Measurements from ENCODE around the gene GJD3. TPM values are rescaled to one million over a fixed set of nuclear protein-coding genes. Genes with fewer than 3 reads are reported as not detected.
A peak's percentile ranks its signal among the peaks of the same experiment; 100 is the strongest.

GJD3 gene
- total RNA-seq, 3 donors from 2014 or later (not counting 1 experiment from before 2014, with no cell fraction given), result not detected

GRCh38 chr17:40340327-40340726, 24.2 kb downstream of the GJD3 start:
- intact Hi-C loops (cut with micrococcal nuclease), result no loop called here
- no peaks in the 10 kb centered on the region for H3K9me3 Mint-ChIP-seq
- Histone ChIP-seq H3K4me3 (ENCODE audit: low read length) (no peak overlapping the region), H3K36me3 (ENCODE audit: control insufficient read depth, insufficient read depth, low read length) (peaks cover 6% of the 10 kb centered on the region), H3K27me3 (ENCODE audit: control insufficient read depth, insufficient read depth, low read length) (no peaks in the 10 kb centered on the region), H3K4me1 (ENCODE audit: control insufficient read depth, insufficient read depth, low read length) (peaks cover 75% of the 10 kb centered on the region), H3K27ac (ENCODE audit: low read length) (peak overlapping the region; percentile 91), H3K9me3 (ENCODE audit: control insufficient read depth, insufficient read depth, low read length) (no peaks in the 10 kb centered on the region)
- peaks cover 57 to 73% of the 10 kb centered on the region in 2 donors for H3K4me1 Mint-ChIP-seq
- TF ChIP-seq, protein P1, sequence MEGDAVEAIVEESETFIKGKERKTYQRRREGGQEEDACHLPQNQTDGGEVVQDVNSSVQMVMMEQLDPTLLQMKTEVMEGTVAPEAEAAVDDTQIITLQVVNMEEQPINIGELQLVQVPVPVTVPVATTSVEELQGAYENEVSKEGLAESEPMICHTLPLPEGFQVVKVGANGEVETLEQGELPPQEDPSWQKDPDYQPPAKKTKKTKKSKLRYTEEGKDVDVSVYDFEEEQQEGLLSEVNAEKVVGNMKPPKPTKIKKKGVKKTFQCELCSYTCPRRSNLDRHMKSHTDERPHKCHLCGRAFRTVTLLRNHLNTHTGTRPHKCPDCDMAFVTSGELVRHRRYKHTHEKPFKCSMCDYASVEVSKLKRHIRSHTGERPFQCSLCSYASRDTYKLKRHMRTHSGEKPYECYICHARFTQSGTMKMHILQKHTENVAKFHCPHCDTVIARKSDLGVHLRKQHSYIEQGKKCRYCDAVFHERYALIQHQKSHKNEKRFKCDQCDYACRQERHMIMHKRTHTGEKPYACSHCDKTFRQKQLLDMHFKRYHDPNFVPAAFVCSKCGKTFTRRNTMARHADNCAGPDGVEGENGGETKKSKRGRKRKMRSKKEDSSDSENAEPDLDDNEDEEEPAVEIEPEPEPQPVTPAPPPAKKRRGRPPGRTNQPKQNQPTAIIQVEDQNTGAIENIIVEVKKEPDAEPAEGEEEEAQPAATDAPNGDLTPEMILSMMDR (IDR thresholded peaks at IDR 0.05), result no peak
- 88% methylated on average over 1 of the region's 1 CpG for WGBS (ENCODE audit: insufficient coverage)
- H3K36me3 Mint-ChIP-seq, result no peaks in the 10 kb centered on the region
- H3K27me3 Mint-ChIP-seq (ENCODE audit: low read depth in 2 of 2), result no peaks in the 10 kb centered on the region
- peak overlapping the region; percentile 89 to 97 for H3K27ac Mint-ChIP-seq
- no peak for DNase-seq
- H3K4me3 Mint-ChIP-seq, result peak overlapping the region; percentile 6
- no peak for ATAC-seq

DNA sequence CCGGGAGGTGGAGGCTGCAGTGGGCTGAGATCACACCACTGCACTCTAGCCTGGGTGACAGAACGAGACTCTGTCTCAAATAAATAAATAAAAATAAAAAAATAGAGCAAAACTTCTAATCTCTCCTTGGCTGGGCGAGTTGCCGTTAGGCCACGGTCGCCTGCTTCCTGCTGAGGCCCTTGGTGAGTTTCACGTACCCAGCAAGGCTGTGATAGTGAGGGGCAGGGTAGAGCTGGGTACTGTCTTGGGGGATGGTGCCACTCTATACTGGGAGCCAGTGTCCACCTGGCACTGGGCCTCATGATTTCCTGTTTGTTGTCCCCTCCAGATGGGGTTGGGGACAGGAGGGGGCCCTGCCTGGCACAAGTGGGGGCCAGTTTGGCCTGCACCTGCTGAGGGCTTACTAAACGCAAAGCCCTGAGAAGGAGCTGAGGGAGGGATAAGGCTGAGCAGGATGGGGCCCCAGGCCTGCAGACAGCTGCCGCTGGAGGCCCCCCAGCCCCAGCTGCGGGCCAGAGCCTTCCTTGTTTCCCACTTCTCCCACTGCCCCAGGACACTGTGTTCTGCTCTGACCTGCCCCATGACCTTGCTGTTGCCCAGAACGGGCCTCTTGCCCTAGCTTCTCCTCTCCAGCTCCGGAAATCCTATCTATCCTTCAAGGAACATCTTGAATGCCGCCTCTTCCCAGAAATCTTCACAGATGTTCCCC, 25.4 kb downstream of the GJD3 start:
- intact Hi-C loops (cut with micrococcal nuclease), result no loop called here
- peak overlapping the region; percentile 23 for H3K27ac ChIP-seq (ENCODE audit: low read length)

GRCh38 chr17:40338058-40338457, 26.5 kb downstream of the GJD3 start:
- Mint-ChIP-seq H3K36me3 (no peaks in the 10 kb centered on the region), H3K27ac (peak overlapping the region; percentile 56 to 69), H3K9me3 (no peaks in the 10 kb centered on the region), H3K4me3 (no peak overlapping the region), H3K4me1 (peaks cover 43 to 65% of the 10 kb centered on the region in 2 donors), H3K27me3 (ENCODE audit: low read depth in 2 of 2) (no peaks in the 10 kb centered on the region)
- Histone ChIP-seq H3K4me3 (ENCODE audit: low read length) (no peak overlapping the region), H3K36me3 (ENCODE audit: control insufficient read depth, insufficient read depth, low read length) (peaks cover 6% of the 10 kb centered on the region), H3K27me3 (ENCODE audit: control insufficient read depth, insufficient read depth, low read length) (no peaks in the 10 kb centered on the region), H3K4me1 (ENCODE audit: control insufficient read depth, insufficient read depth, low read length) (peaks cover 75% of the 10 kb centered on the region), H3K27ac (ENCODE audit: low read length) (peak overlapping the region; percentile 15), H3K9me3 (ENCODE audit: control insufficient read depth, insufficient read depth, low read length) (no peaks in the 10 kb centered on the region)
- intact Hi-C loops (cut with micrococcal nuclease), result no loop called here
- 68% methylated on average over 5 of the region's 5 CpGs for WGBS (ENCODE audit: insufficient coverage)
- DNase-seq (no peak), ATAC-seq (no peak)
- TF ChIP-seq, protein P1 (IDR thresholded peaks at IDR 0.05), result no peak

More for the DNA sequence above, 25.4 kb downstream of the GJD3 start:
- Mint-ChIP-seq H3K4me1 (peaks cover 53 to 73% of the 10 kb centered on the region in 2 donors), H3K9me3 (no peaks in the 10 kb centered on the region), H3K27ac (peak overlapping the region; percentile 89 to 97), H3K4me3 (peak overlapping the region; percentile 35), H3K27me3 (ENCODE audit: low read depth in 2 of 2) (no peaks in the 10 kb centered on the region), H3K36me3 (no peaks in the 10 kb centered on the region)
- no peak for DNase-seq
- ATAC-seq, result no peak
- Histone ChIP-seq H3K4me3 (ENCODE audit: low read length) (no peak overlapping the region), H3K9me3 (ENCODE audit: control insufficient read depth, insufficient read depth, low read length) (no peaks in the 10 kb centered on the region), H3K27me3 (ENCODE audit: control insufficient read depth, insufficient read depth, low read length) (no peaks in the 10 kb centered on the region), H3K4me1 (ENCODE audit: control insufficient read depth, insufficient read depth, low read length) (peaks cover 75% of the 10 kb centered on the region), H3K36me3 (ENCODE audit: control insufficient read depth, insufficient read depth, low read length) (peaks cover 6% of the 10 kb centered on the region)
- TF ChIP-seq, protein P1 (IDR thresholded peaks at IDR 0.05), result no peak
- 51% methylated on average over 12 of the region's 13 CpGs for WGBS (ENCODE audit: insufficient coverage)

All from natural killer cell (primary cell).